Skeletal muscle satellite cell (primary cell): ENCODE results near the gene ELP2.
"Not testable (repeated sequence)": the region's sequence is repeated elsewhere in the genome, so short reads cannot be mapped to it uniquely, and the experiment has no call there.

Experiments
- H3K27me3 ChIP-seq: 2 replicates; pipeline ENCODE4 v1.7.0; 2013; ENCODE audit warnings: low read length; ENCODE audit not compliant: control insufficient read depth, insufficient read depth
- H3K36me3 ChIP-seq: 2 replicates; pipeline ENCODE4 v1.7.0; 2013; ENCODE audit warnings: mild to moderate bottlenecking, control low read depth, low read length; ENCODE audit not compliant: insufficient read depth
- H3K4me1 ChIP-seq: 2 replicates; pipeline ENCODE4 v1.7.0; 2013; ENCODE audit warnings: low read length; ENCODE audit not compliant: control insufficient read depth, insufficient read depth
- H3K4me2 ChIP-seq: 2 replicates; pipeline ENCODE4 v1.7.0; 2013; ENCODE audit warnings: mild to moderate bottlenecking, low read length
- H3K4me3 ChIP-seq: 2 replicates; pipeline ENCODE4 v1.7.0; 2013; ENCODE audit warnings: low read length
- H3K9ac ChIP-seq: 2 replicates; pipeline ENCODE4 v1.7.0; 2013; ENCODE audit warnings: mild to moderate bottlenecking, low read depth, low read length, moderate library complexity
- H3K9me3 ChIP-seq: replicated peaks from 2 replicates; pipeline ENCODE4 v1.7.0; 2013; ENCODE audit warnings: mild to moderate bottlenecking, control low read depth, low read length

ELP2 gene

DNA sequence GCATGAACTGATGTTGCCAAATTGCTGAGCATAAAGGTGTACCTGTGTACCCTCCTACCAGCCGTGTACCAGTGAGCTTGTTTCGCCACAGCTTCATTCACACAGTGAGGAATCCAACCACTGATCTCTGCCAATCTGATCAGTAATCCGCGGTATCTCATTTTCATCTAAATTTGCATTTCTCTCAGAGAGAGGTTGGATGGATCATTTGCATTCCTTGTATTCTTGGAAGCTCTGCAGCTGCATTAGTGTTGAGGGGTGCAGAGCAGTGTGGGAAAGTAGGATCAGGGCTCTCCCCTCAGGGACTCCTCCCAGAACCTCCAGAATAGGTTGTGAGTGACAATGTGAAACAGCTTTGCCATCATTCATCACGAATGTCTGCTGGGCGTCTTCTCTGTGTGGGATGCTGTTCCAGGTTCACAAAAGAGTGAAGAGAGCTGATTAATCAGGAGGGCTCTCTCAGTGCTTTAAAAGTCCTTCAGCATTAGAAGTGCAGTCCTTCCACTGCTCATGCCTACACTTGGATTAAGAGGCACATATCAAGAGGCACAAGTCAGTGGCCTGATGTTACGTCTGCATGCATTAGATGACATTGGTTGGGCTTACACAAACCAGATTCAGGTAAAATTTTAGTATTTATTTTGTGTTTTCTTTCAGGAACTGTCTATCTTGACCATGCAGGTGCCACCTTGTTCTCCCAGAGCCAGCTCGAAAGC is 65.1 kb downstream of the ELP2 start:
- Histone ChIP-seq H3K4me2 (no peak overlapping the region), H3K27me3 (no peaks in the 10 kb centered on the region), H3K36me3 (peaks cover 3% of the 10 kb centered on the region), H3K4me3 (no peak overlapping the region), H3K4me1 (no peaks in the 10 kb centered on the region), H3K9ac (no peak overlapping the region), H3K9me3 (no peaks in the 10 kb centered on the region)

GRCh38 chr18:36195427-36196122 is 65.9 kb downstream of the ELP2 start:
- no peaks in the 10 kb centered on the region for H3K9me3 ChIP-seq
- no peaks in the 10 kb centered on the region for H3K4me1 ChIP-seq
- H3K27me3 ChIP-seq = no peaks in the 10 kb centered on the region
- peaks cover 8% of the 10 kb centered on the region for H3K36me3 ChIP-seq
- no peak overlapping the region for H3K9ac ChIP-seq
- H3K4me2 ChIP-seq = no peak overlapping the region
- no peak overlapping the region for H3K4me3 ChIP-seq

- Histone ChIP-seq H3K36me3 (peaks cover 8% of the 10 kb centered on the region), H3K4me3 (no peak overlapping the region), H3K9me3 (no peaks in the 10 kb centered on the region), H3K27me3 (no peaks in the 10 kb centered on the region), H3K9ac (no peak overlapping the region), H3K4me2 (no peak overlapping the region), H3K4me1 (no peaks in the 10 kb centered on the region)
These were observed 66.7 kb downstream of the ELP2 start for GRCh38 chr18:36196238-36196995.

DNA sequence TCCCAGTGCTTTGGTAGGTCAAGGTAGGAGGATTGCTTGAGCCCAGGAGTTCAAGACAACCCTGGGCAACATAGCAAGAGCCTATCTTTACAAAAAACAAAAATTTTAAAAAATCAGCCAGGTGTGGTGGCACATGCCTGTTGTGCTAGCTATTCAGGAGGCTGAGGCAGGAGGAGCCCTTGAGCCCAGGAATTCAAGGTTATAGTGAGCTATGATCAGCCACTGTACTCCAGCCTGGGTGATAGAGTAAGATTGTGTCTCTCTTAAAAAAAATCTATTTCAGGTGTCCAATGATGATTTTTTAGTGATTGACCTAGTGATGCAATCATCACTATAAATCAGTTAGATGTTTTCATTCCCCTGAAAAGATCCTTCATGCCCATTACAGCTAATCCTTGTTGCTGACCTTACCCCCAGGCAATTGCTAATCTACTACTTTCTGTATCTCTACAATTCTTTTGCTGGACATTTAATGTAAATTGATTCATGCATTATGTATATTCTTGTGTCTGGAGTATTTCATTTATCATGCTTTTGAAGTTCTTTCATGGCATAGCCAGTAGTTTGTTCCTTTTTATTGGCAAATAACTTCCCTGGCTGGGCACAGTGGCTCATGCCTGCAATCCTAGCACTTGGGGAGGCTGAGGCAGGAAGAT is 67.9 kb downstream of the ELP2 start:
- no peaks in the 10 kb centered on the region for H3K9me3 ChIP-seq
- H3K9ac ChIP-seq = no peak overlapping the region
- H3K4me3 ChIP-seq = no peak overlapping the region
- H3K36me3 ChIP-seq = peaks cover 8% of the 10 kb centered on the region
- no peaks in the 10 kb centered on the region for H3K4me1 ChIP-seq
- no peak overlapping the region for H3K4me2 ChIP-seq
- H3K27me3 ChIP-seq = no peaks in the 10 kb centered on the region

DNA sequence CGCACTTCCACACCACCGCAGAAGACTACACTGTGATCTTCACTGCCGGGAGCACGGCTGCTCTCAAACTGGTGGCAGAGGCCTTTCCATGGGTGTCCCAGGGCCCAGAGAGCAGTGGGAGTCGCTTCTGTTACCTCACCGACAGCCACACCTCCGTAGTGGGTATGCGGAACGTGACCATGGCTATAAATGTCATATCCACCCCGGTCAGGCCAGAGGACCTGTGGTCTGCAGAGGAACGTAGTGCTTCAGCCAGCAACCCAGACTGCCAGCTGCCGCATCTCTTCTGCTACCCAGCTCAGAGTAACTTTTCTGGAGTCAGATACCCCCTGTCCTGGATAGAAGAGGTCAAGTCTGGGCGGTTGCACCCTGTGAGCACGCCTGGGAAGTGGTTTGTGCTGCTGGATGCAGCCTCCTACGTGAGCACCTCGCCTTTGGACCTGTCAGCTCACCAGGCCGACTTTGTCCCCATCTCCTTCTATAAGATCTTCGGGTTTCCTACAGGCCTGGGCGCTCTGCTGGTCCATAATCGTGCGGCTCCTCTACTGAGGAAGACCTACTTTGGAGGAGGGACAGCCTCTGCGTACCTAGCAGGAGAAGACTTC is 70.1 kb downstream of the ELP2 start:
- H3K9me3 ChIP-seq = no peaks in the 10 kb centered on the region
- H3K36me3 ChIP-seq = peaks cover 11% of the 10 kb centered on the region
- H3K9ac ChIP-seq = no peak overlapping the region
- no peaks in the 10 kb centered on the region for H3K27me3 ChIP-seq
- no peaks in the 10 kb centered on the region for H3K4me1 ChIP-seq
- no peak overlapping the region for H3K4me2 ChIP-seq
- H3K4me3 ChIP-seq = no peak overlapping the region

DNA sequence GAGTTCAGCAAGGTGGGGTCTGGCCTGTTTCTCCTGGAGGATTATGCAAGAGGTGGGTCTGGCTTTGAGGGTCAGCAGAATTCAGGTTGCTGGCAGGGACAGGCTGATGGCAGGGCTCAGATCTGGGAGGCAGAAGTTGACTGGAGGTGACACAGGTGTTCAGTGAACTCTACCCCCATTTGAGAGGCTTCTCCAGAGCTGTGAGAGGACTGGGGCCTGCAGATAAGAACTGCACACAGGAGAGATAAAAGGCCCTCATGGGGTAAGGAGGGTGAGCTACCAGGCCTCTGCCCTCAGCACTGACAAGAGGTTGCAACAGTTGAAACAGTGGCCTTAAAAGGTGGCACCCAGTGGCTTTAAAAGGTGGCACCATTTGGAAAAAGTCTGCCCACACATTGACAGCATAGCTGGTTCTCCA is 70.7 kb downstream of the ELP2 start:
- Histone ChIP-seq H3K4me2 (no peak overlapping the region), H3K9ac (no peak overlapping the region), H3K4me3 (no peak overlapping the region), H3K27me3 (no peaks in the 10 kb centered on the region), H3K9me3 (no peaks in the 10 kb centered on the region), H3K36me3 (peaks cover 14% of the 10 kb centered on the region), H3K4me1 (no peaks in the 10 kb centered on the region)

DNA sequence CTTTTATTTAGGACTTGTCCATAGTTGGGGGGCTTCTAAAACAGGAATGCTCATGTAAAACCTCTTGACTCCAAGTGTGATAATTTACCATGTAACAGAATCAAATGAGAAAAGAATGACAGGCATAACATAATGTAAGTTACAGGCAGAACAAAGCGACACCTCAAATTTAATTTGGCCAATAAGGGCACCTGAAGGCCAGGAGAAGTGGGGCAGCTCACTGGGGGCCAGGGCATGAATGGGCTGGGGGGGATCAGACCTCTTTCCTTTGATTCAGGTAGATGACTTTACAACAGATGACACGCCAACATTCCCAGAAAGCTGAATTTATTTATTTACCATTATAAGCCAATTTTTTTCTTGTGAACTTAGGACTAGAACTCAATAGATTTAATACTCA is 72.1 kb downstream of the ELP2 start:
- Histone ChIP-seq H3K9ac (no peak overlapping the region), H3K9me3 (no peaks in the 10 kb centered on the region)

DNA sequence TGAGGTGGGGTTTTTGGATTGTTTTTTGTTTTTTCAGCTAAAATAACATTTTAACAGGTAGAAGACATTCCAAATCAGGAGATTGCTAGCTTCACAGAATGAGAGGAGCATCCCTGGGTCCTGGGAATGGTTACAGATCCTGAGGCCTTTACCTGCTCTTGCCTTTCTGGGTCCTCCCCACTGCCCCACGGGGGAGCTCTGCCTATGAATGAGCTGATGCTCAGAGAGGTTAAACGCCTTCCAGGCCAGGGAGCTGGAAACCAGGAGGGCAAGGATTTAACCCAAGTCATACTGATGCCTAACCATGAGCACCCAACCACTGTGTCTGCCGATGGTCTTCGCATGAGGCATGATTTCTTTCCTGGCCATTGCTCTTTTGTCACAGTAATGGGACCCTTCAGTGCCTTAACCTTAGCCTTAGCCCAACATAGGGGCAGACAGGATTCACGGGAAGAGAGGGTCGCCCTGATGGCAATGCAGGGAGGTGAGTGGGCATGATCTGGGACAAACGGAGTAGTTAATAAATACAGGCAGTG is 73.7 kb downstream of the ELP2 start:
- Histone ChIP-seq H3K4me2 (no peak overlapping the region), H3K9me3 (no peaks in the 10 kb centered on the region), H3K27me3 (no peaks in the 10 kb centered on the region), H3K9ac (no peak overlapping the region), H3K4me3 (no peak overlapping the region), H3K4me1 (no peaks in the 10 kb centered on the region), H3K36me3 (peaks cover 19% of the 10 kb centered on the region)

More for the DNA sequence above, 72.1 kb downstream of the ELP2 start:
- no peaks in the 10 kb centered on the region for H3K4me1 ChIP-seq
- H3K36me3 ChIP-seq = peaks cover 15% of the 10 kb centered on the region
- H3K4me2 ChIP-seq = no peak overlapping the region
- no peak overlapping the region for H3K4me3 ChIP-seq
- no peaks in the 10 kb centered on the region for H3K27me3 ChIP-seq

- Histone ChIP-seq H3K27me3 (no peaks in the 10 kb centered on the region), H3K36me3 (peaks cover 12% of the 10 kb centered on the region), H3K4me2 (no peak overlapping the region), H3K4me1 (no peaks in the 10 kb centered on the region), H3K9ac (no peak overlapping the region), H3K9me3 (no peaks in the 10 kb centered on the region), H3K4me3 (no peak overlapping the region)
These were observed 75.5 kb downstream of the ELP2 start for GRCh38 chr18:36205166-36205565.

DNA sequence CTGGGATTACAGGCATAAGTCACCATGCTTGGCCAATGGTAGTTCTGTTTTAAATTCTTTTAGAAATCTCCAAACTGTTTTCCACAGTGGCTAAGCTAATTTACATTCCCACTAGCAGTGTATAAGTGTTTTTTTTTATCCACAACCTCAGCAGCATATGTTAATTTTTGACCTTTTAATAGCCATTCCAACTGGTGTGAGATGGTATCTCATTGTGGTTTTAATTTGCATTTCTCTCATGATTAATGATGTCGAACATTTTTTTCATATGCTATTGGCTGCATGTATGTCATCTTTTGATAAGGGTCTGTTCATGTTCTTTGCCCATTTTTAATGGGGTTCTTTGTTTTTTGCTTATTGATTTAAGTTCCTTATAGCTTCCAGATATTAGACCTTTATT is 77.6 kb downstream of the ELP2 start:
- Histone ChIP-seq H3K36me3 (peaks cover 11% of the 10 kb centered on the region), H3K9me3 (no peaks in the 10 kb centered on the region), H3K9ac (no peak overlapping the region), H3K27me3 (no peaks in the 10 kb centered on the region), H3K4me2 (no peak overlapping the region), H3K4me1 (peaks cover 8% of the 10 kb centered on the region), H3K4me3 (no peak overlapping the region)

DNA sequence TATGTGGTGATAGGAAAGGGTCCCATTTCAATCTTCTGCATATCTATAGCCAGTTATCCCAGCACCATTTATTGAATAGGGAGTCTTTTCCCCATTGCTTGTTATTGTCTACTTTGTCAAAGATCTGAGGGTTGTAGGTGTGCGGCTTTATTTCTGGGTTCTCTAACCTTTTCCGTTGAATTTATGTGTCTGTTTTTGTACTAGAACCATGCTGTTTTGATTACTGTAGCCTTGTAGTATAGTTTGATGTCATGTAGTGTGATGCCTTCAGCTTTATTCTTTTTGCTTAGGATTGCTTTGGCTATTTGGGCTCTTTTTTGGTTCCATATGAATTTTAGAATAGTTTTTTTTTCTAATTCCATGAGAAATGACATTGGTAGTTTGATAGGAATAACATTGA is 78.3 kb downstream of the ELP2 start:
- not testable (repeated sequence) for H3K9ac ChIP-seq, H3K27me3 ChIP-seq, H3K4me2 ChIP-seq, H3K4me3 ChIP-seq, H3K4me1 ChIP-seq, H3K9me3 ChIP-seq
- peaks cover 11% of the 10 kb centered on the region for H3K36me3 ChIP-seq
